ENCODE measurements around the gene CDH22.

The CDH22 gene

DNA sequence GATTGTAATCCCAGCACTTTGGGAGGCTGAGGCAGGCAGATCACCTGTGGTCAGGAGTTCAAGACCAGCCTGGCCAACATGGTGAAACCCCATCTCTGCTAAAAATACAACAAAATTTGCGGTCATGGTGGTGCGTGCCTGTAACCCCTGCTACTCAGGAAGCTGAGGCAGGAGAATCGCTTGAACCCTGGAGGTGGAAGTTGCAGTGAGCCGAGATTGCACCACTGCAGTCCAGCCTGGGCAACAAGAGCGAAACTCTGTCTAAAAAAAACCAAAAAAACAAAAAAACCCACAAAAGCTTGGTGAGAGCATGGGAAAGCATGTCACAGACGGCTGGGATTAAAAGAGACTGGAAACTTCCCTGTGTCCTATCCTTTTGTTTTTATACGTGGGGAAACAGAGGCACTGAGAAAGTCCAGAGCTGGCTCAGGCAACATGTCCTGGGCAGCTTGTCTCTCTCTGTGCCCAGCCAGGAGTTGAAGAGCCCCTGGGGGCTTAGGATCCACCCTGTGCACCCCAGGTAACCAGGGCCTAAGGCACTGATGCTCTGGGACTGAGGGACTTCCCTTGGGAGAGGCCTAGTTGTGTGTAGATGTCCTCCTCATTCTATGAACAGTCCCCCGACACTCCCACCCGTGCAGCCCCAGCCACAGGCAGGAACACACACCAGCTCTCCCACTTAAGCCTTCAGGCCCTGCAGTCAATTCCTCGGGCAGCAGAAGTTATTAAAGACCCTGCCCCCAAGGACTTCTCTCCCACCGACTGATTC lies 174.2 kb downstream of the CDH22 start:
- ATAC-seq, result no peak

DNA sequence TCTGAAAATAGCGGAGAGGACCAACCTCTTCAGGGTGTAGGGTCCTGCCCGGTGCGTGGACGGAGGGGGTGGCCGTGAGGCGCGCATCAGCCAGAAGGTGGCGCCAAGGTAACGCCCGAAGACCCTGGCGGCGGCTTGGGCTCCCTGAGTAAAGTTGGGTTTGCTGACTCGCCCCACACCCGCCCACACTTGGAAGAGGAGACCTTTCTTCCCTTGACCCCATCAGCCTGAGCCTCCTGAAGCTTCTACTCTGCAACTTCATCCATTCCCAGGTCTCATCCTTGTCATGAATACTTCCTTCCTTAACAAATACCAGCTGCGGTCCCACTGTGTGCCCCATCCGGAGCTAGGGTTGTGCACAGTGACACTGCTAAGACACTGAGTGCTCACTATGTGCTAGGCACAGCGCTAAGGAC lies 175.6 kb downstream of the CDH22 start:
- ATAC-seq, result peak; percentile 62 to 66

DNA sequence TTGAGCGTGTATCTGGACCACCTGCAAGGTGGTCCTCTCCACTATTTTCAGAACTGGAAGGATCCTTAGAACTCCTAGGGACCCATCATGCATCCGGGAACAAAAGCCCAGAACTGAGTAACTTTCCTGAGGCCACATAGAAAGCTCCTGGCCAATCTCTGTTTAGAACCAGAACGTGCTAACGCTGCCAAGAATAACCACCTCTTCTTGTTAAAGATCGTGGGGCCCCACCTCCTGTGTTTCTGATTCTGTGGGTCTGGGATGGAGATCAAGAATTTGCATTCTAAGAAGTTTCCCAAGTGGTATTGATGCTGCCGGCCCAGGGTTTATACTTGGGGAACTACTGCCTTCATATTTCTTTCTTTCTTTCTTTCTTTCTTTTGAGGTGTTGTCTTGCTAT lies 176.9 kb downstream of the CDH22 start:
- no peak for ATAC-seq

DNA sequence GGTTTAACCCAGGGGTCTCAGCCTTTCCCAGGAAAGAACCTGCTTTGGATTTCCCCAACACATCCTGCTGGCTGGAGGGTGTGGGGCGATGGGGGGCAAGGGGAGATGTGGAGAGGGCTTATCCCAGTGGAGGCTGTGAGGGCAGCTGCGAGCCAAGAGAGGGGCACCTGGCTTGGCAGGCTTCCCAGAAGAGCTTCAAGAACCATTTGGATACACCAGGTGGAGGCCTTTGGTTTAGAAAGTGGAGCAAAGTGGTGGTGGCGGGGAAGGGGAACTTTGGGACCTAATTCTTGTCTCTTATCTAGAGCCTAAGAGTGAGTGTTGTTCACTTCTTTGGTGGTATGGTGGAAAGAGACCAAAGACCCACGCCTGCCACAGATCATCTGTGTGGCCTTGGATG lies 177.8 kb downstream of the CDH22 start:
- peak in 1 of 2 donors; percentile 17 for ATAC-seq

DNA sequence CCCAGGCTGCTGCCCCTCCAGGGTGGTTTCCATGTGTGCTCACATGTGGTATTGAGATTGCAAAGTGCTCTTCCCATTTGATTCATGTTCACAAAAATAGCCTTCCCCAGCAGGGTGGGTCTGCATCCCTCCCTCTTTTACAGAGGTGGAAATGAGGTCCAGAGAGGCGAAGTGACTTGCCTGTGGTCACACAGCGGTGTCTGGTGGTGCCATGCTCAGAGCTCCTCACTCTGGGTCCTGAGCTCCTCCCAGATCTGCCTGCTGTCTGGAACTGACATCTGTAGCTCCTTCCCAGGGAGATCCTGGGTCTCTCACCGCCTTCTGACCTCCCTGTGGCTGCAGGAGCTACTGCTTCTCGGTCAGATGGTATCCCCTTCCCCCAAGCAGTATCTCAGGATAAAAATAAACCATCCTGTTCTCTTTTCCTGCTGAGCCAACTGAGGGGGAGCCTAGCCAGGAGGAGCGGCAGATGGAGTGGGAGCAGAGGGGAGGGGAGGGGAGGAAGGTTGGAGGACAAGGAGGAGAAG lies 178.3 kb downstream of the CDH22 start:
- ATAC-seq, result peak in 1 of 2 donors; percentile 33

DNA sequence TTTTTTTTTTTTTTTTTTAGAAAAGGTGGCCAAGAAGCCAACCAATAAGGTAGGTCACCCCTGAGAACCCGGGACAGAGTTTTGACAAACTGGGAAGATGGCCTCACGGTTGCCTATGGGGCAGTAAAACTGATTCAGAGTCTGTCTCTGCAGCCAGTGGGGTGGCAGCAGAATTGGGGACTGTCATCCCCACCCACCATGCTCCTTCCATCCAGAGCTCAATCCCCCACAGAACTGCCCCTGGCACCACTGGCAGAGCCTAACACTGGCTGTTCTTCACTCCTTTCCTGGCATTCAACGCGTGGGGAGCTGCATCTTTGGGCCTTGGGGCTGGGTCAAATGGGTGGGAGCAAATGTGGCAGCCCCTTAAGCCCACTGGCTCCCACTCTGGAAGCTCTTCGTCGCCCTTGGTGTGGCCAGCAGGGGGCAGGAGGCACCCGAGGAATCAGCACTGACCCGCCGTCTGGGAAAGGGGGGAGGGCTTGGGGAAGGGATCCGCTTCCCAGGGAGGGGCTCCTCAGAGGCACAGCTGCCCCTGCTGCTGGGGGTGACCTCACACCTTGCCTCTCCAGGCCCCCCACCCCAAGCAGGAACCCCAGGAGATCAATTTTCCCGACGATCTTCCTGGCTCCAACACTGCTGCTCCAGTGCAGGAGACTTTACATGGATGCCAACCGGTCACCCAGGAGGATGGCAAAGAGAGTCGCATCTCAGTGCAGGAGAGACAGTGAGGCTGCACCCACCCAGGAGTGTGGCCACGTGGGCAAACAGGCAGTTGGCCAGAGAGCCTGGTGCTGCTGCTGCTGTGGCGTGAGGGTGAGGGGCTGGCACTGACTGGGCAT lies 179.8 kb downstream of the CDH22 start:
- ATAC-seq, result no peak

DNA sequence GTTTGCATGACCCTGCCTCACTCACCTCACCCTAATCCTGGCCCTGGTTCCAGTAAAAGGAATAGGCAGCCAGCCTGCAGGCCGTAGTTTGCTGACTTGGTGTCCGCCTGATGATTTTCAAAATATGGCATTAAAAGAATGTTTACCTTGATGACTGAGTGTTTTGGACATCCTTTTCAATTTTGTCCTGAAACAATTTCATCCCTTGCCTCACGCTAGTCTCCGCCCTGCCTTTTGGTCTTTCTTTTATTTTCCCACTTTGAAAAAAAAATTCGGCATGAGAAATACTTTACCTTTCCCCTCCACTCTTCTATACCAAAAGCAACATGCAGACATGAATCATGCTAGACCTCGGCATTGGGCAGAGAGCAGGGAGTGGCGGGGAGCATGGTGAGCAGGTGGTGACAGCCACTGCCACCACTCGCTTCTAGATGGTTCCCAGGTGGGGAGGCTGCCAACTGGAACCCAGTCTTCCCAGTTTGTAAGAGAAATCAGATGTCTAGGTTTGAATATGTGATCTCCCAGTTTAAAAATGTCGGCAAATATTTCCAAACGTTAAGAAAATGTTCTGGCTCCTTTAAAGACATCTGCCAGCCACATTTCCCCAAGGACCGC lies 180.8 kb downstream of the CDH22 start:
- no peak for ATAC-seq

DNA sequence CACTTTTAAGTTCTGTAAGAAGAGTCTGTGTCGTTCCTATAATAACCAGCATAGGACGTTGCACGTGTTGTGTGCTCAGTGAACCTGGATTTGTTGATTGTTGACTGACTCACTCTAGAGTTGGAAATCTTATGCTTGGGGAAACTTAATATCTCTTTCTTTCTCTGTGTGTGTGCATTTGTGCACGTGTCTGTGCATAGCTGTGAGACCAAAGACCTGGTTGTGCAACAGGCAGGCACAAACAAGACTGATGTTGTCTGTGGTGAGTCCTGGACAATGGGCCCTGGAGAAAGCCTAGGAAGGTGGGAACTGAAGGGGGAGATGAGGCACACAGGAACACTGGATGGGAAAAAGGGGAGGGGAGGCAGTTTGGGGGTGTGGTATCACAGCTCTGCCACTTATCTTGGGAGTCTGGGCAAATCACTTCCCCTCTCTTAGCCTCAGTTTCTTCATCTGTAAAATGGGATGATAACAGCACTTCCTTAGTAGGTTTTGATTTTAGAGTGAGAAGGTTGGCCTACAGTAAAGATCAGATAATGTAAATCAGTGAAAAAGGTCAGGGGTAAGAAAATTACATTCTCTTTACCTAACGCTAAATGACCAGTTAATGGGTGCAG lies 181.8 kb downstream of the CDH22 start:
- ATAC-seq, result no peak
